Neural crest cell (in vitro differentiated cells): ENCODE results near the gene BABAM2. TPM values are rescaled to one million over a fixed set of nuclear protein-coding genes. Genes with fewer than 3 reads are reported as not detected.

Experiments used
- DNase-seq: peaks from one replicate; pipeline ENCODE4 v3.0.0; 2021; ENCODE audit warnings: low read depth, mixed read lengths, low spot score
- H3K27ac Mint-ChIP-seq: one replicate; pipeline ENCODE4 v1.8.0; 2021; ENCODE audit warnings: mild to moderate bottlenecking, mixed read lengths; ENCODE audit not compliant: unreplicated experiment
- H3K27me3 Mint-ChIP-seq: 2 replicates; pipeline ENCODE4 v1.8.0; 2021; ENCODE audit warnings: low read depth, mild to moderate bottlenecking, mixed read lengths
- H3K36me3 Mint-ChIP-seq: 2 replicates; pipeline ENCODE4 v1.8.0; 2021; ENCODE audit warnings: low read depth, mild to moderate bottlenecking, mixed read lengths
- H3K4me1 Mint-ChIP-seq: 2 replicates; pipeline ENCODE4 v1.8.0; 2021; ENCODE audit warnings: mixed read lengths
- H3K4me3 Mint-ChIP-seq: one replicate; pipeline ENCODE4 v1.8.0; 2021; ENCODE audit warnings: mild to moderate bottlenecking, mixed read lengths
- H3K9me3 Mint-ChIP-seq: 2 replicates; pipeline ENCODE4 v1.8.0; 2021; ENCODE audit warnings: mixed read lengths
- CTCF ChIP-seq: fragments of 200-600 bp; sonication (generic); conservative IDR thresholded peaks from 2 replicates; pipeline ENCODE4 v1.5.0; 2021; ENCODE audit warnings: antibody characterized with exemption, mild to moderate bottlenecking
- total RNA-seq: library from RNA; stranded (reverse); gene quantifications from 2 replicates; pipeline ENCODE4 v1.2.1, GENCODE V29; 2021

The BABAM2 gene
- total RNA-seq, 1 donor from 2014 or later: 28.6 TPM

- TF ChIP-seq CTCF: no peak
- no peak for DNase-seq
- H3K36me3 Mint-ChIP-seq: no peaks in the 10 kb centered on the region
- H3K9me3 Mint-ChIP-seq: no peaks in the 10 kb centered on the region
- no peak overlapping the region for H3K27ac Mint-ChIP-seq
- H3K4me1 Mint-ChIP-seq: no peaks in the 10 kb centered on the region
- H3K27me3 Mint-ChIP-seq: no peaks in the 10 kb centered on the region
- H3K4me3 Mint-ChIP-seq: no peak overlapping the region
Observed at GRCh38 chr2:27921424-27921823, 30.9 kb downstream of the BABAM2 start.

GRCh38 chr2:27921880-27922547 lies 31.5 kb downstream of the BABAM2 start:
- TF ChIP-seq CTCF: no peak
- no peak for DNase-seq
- H3K36me3 Mint-ChIP-seq: no peaks in the 10 kb centered on the region
- H3K27me3 Mint-ChIP-seq: no peaks in the 10 kb centered on the region
- H3K27ac Mint-ChIP-seq: no peak overlapping the region
- H3K9me3 Mint-ChIP-seq: no peaks in the 10 kb centered on the region
- no peak overlapping the region for H3K4me3 Mint-ChIP-seq
- H3K4me1 Mint-ChIP-seq: no peaks in the 10 kb centered on the region

GRCh38 chr2:27922842-27923241 lies 32.3 kb downstream of the BABAM2 start:
- Mint-ChIP-seq H3K27ac (no peak overlapping the region), H3K9me3 (no peaks in the 10 kb centered on the region), H3K36me3 (no peaks in the 10 kb centered on the region), H3K27me3 (no peaks in the 10 kb centered on the region), H3K4me1 (no peaks in the 10 kb centered on the region), H3K4me3 (no peak overlapping the region)
- no peak for DNase-seq
- TF ChIP-seq CTCF: no peak

DNA sequence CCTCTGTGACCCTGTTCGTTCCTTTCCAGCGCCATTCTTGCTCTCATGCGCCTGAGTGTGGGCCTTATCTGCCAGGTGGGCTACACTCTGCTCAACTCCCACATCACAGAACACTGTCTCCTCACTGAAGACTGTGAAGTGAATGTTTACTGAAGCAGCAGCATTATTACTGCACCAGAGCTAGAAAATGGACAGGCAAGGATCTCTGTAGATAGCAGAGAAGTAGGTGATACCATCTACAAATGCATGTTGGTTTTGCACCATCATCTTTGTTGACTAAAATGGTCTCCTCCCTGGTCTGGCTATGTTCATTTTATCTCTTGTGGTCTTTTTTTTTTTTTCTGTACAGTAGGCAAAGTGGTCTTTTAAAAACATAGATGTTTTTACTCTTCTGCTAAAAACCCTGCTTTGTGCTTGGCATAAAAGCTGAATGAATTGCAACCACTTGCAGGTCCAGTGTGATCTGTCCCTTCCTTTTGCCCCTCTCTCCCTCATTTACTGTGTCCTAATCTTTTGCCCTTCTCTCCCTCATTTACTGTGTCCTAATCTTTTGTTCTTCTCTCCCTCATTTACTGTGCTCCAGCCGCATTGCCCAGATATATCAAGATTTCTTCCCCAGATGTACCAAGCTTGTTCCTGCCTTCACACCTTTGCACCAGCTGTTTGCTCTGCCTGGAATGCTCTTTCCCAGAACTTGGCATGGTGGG lies 35.4 kb downstream of the BABAM2 start:
- no peaks in the 10 kb centered on the region for H3K4me1 Mint-ChIP-seq
- no peak overlapping the region for H3K4me3 Mint-ChIP-seq
- no peaks in the 10 kb centered on the region for H3K27me3 Mint-ChIP-seq
- TF ChIP-seq CTCF: no peak
- no peak overlapping the region for H3K27ac Mint-ChIP-seq
- DNase-seq: no peak
- no peaks in the 10 kb centered on the region for H3K36me3 Mint-ChIP-seq
- H3K9me3 Mint-ChIP-seq: no peaks in the 10 kb centered on the region

- no peak for DNase-seq
- Mint-ChIP-seq H3K36me3 (no peaks in the 10 kb centered on the region), H3K4me3 (no peak overlapping the region), H3K27me3 (no peaks in the 10 kb centered on the region), H3K27ac (no peak overlapping the region), H3K4me1 (no peaks in the 10 kb centered on the region), H3K9me3 (no peaks in the 10 kb centered on the region)
- no peak for TF ChIP-seq CTCF
Observed at GRCh38 chr2:27929916-27930486, 39.5 kb downstream of the BABAM2 start.
